ENCODE results near the gene ADAM15.

DNA sequence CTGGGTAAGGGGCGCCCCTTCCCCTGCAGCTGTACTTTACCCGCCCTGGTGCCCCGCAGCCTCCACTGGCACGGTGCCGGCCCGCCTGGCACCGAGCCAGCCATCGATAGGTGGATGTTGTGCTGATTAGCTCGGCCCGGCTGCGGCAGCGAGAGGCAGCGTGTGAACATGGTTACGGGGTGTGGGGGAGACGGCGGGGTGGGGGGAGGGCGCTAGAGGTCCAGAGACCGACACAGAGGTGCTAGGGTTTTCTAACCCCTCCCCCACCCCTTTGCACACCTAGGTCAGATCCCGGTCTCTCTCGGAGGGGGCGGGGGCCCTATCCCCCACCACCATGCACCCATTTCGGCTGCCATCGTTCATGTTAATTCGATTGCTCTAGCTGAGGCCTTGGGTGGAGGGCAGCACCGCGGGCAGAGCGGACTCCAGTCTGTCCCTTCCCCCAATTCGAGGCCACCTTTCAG, 19.1 kb downstream of the ADAM15 start:
- TF ChIP-seq CTCF (IDR thresholded peaks at IDR 0.05) (no peak), POLR2A (IDR thresholded peaks at IDR 0.05) (no peak)

All from lower leg skin (tissue), 3 donors.